IPS-20b (cell line): Measurements from ENCODE around the gene SMOC2.

Source experiments
- H3K27ac ChIP-seq: one replicate; pipeline ENCODE4 v1.5.1; 2013; ENCODE audit warnings: low read length
- H3K27me3 ChIP-seq: 2 replicates; pipeline ENCODE4 v1.6.1; 2013; ENCODE audit warnings: mild to moderate bottlenecking, low read length, inconsistent platforms; ENCODE audit not compliant: insufficient read depth
- H3K36me3 ChIP-seq: 2 replicates; pipeline ENCODE4 v1.6.1; 2013; ENCODE audit warnings: low read depth, mild to moderate bottlenecking, inconsistent platforms, low read length, moderate library complexity; ENCODE audit not compliant: insufficient read depth
- H3K4me1 ChIP-seq: 2 replicates; pipeline ENCODE4 v1.6.1; 2013; ENCODE audit warnings: mild to moderate bottlenecking, control low read depth, inconsistent platforms, low read length, moderate library complexity; ENCODE audit not compliant: insufficient read depth
- H3K4me3 ChIP-seq: 2 replicates; pipeline ENCODE4 v1.5.1; 2013; ENCODE audit warnings: mild to moderate bottlenecking, low read length, inconsistent platforms
- H3K9ac ChIP-seq: 2 replicates; pipeline ENCODE4 v1.6.1; 2013; ENCODE audit warnings: low read depth, mild to moderate bottlenecking, inconsistent platforms, low read length, moderate library complexity
- H3K9me3 ChIP-seq: 2 replicates; pipeline ENCODE4 v1.6.1; 2013; ENCODE audit warnings: mild to moderate bottlenecking, low read depth, low read length, inconsistent platforms; ENCODE audit not compliant: insufficient read depth

The SMOC2 gene

GRCh38 chr6:168408504-168409136 is 32.4 kb upstream of the SMOC2 start:
- no peaks in the 10 kb centered on the region for H3K36me3 ChIP-seq
- H3K27ac ChIP-seq, result no peak overlapping the region
- H3K27me3 ChIP-seq, result no peaks in the 10 kb centered on the region
- H3K9ac ChIP-seq, result no peak overlapping the region
- H3K9me3 ChIP-seq, result no peaks in the 10 kb centered on the region
- H3K4me3 ChIP-seq, result no peak overlapping the region
- no peaks in the 10 kb centered on the region for H3K4me1 ChIP-seq

DNA sequence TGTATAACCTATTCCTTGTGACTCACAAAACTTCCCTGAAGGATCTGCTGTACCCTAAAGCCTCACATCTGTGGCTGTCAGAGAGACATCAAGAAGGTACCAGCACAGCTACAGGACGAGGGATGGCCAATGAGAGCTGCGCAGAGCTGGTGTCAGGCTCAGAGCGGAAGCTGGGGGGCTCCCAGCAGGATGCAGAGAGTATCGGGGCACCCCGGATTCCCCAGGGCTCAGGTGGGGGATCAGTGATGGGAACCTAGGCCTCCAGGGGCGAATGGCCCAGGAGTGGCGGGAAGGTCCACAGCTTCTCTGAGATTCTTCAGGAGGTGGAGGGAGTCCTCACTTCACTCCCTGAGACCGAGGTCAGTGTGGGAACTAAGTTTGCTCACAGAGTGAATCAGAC is 30.9 kb upstream of the SMOC2 start:
- H3K27me3 ChIP-seq, result no peaks in the 10 kb centered on the region
- H3K9ac ChIP-seq, result no peak overlapping the region
- H3K36me3 ChIP-seq, result no peaks in the 10 kb centered on the region
- H3K9me3 ChIP-seq, result no peaks in the 10 kb centered on the region
- no peaks in the 10 kb centered on the region for H3K4me1 ChIP-seq
- H3K4me3 ChIP-seq, result no peak overlapping the region
- H3K27ac ChIP-seq, result no peak overlapping the region

GRCh38 chr6:168410554-168411011 is 30.4 kb upstream of the SMOC2 start:
- Histone ChIP-seq H3K27me3 (no peaks in the 10 kb centered on the region), H3K36me3 (no peaks in the 10 kb centered on the region), H3K9ac (no peak overlapping the region), H3K9me3 (no peaks in the 10 kb centered on the region), H3K4me3 (no peak overlapping the region), H3K27ac (no peak overlapping the region), H3K4me1 (no peaks in the 10 kb centered on the region)

GRCh38 chr6:168411130-168411529 is 29.9 kb upstream of the SMOC2 start:
- no peaks in the 10 kb centered on the region for H3K27me3 ChIP-seq
- H3K27ac ChIP-seq, result no peak overlapping the region

GRCh38 chr6:168411793-168412192 is 29.2 kb upstream of the SMOC2 start:
- Histone ChIP-seq H3K27me3 (no peaks in the 10 kb centered on the region), H3K9ac (no peak overlapping the region), H3K9me3 (no peaks in the 10 kb centered on the region), H3K4me1 (no peaks in the 10 kb centered on the region), H3K36me3 (no peaks in the 10 kb centered on the region), H3K27ac (no peak overlapping the region), H3K4me3 (no peak overlapping the region)

More at GRCh38 chr6:168411130-168411529, 29.9 kb upstream of the SMOC2 start:
- H3K9ac ChIP-seq, result no peak overlapping the region
- H3K4me3 ChIP-seq, result no peak overlapping the region
- no peaks in the 10 kb centered on the region for H3K4me1 ChIP-seq
- H3K9me3 ChIP-seq, result no peaks in the 10 kb centered on the region
- H3K36me3 ChIP-seq, result no peaks in the 10 kb centered on the region

GRCh38 chr6:168412456-168412855 is 28.5 kb upstream of the SMOC2 start:
- no peaks in the 10 kb centered on the region for H3K4me1 ChIP-seq
- H3K27ac ChIP-seq, result no peak overlapping the region
- H3K4me3 ChIP-seq, result no peak overlapping the region
- H3K36me3 ChIP-seq, result no peaks in the 10 kb centered on the region
- no peak overlapping the region for H3K9ac ChIP-seq
- no peaks in the 10 kb centered on the region for H3K9me3 ChIP-seq
- H3K27me3 ChIP-seq, result no peaks in the 10 kb centered on the region

- H3K9ac ChIP-seq, result no peak overlapping the region
Observed at GRCh38 chr6:168413018-168413720, 27.8 kb upstream of the SMOC2 start.

DNA sequence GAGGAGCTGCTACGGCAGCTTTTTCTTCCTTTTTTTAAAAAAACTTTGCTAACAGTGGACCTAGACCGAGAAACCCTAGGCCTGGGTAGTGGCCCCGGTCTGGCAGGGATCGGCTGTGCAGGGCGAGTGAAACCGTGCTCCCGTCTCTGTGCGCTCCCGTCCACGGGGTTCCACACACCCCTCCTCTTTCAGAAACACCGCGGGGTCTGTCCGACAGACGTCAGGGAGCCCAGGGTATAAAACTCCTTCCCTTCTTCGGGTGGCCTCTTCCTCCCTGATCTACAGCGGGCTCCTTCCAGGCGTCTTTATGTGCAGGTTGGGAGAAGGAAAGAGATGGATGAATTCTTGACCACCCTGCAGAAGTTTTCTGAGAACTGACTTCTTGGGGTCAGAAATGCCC is 27.1 kb upstream of the SMOC2 start:
- Histone ChIP-seq H3K9me3 (no peaks in the 10 kb centered on the region), H3K27ac (no peak overlapping the region), H3K4me3 (no peak overlapping the region), H3K27me3 (no peaks in the 10 kb centered on the region), H3K36me3 (no peaks in the 10 kb centered on the region), H3K4me1 (no peaks in the 10 kb centered on the region; the same call in 1 of the 2 replicates), H3K9ac (no peak overlapping the region)

More at GRCh38 chr6:168413018-168413720, 27.8 kb upstream of the SMOC2 start:
- H3K27me3 ChIP-seq, result no peaks in the 10 kb centered on the region
- H3K4me3 ChIP-seq, result no peak overlapping the region
- no peak overlapping the region for H3K27ac ChIP-seq
- H3K9me3 ChIP-seq, result no peaks in the 10 kb centered on the region
- no peaks in the 10 kb centered on the region for H3K36me3 ChIP-seq
- H3K4me1 ChIP-seq, result no peaks in the 10 kb centered on the region

- H3K9ac ChIP-seq, result no peak overlapping the region
- no peaks in the 10 kb centered on the region for H3K9me3 ChIP-seq
- H3K4me3 ChIP-seq, result no peak overlapping the region
- no peaks in the 10 kb centered on the region; the same call in 1 of the 2 replicates for H3K4me1 ChIP-seq
- H3K27ac ChIP-seq, result no peak overlapping the region
- H3K36me3 ChIP-seq, result no peaks in the 10 kb centered on the region
- H3K27me3 ChIP-seq, result no peaks in the 10 kb centered on the region
Observed at GRCh38 chr6:168414336-168415097, 26.5 kb upstream of the SMOC2 start.

GRCh38 chr6:168415098-168415992 is 25.6 kb upstream of the SMOC2 start:
- no peaks in the 10 kb centered on the region for H3K27me3 ChIP-seq
- no peaks in the 10 kb centered on the region; the same call in 1 of the 2 replicates for H3K4me1 ChIP-seq
- H3K4me3 ChIP-seq, result no peak overlapping the region
- no peaks in the 10 kb centered on the region for H3K36me3 ChIP-seq
- H3K27ac ChIP-seq, result no peak overlapping the region
- no peak overlapping the region for H3K9ac ChIP-seq
- no peaks in the 10 kb centered on the region for H3K9me3 ChIP-seq

- no peak overlapping the region for H3K4me3 ChIP-seq
- H3K27me3 ChIP-seq, result no peaks in the 10 kb centered on the region
- no peaks in the 10 kb centered on the region for H3K36me3 ChIP-seq
- H3K4me1 ChIP-seq, result no peaks in the 10 kb centered on the region; the same call in 1 of the 2 replicates
- H3K9ac ChIP-seq, result no peak overlapping the region
- H3K27ac ChIP-seq, result no peak overlapping the region
- no peaks in the 10 kb centered on the region for H3K9me3 ChIP-seq
Observed at GRCh38 chr6:168415993-168416530, 24.9 kb upstream of the SMOC2 start.
